Stimulated activated naive B cell treated with anti-CD40 and anti-IgM and Interleukin-4, amounts not matched to agents 10 μg/mL and 1 μg/mL and 100 μg/mL, for 72 hours (primary cell): ENCODE results near the gene ADA.

Experiments
- ATAC-seq, 2 donors: fragments of 150-1000 bp; cut with Tn5 transposase; replicated peaks; 2 replicates each; pipeline ENCODE4 v1.10.0; 2021; ENCODE audit warnings: moderate library complexity in 1 of 2
- DNase-seq: peaks from one replicate; pipeline ENCODE4 v3.0.0; 2021
- H3K27ac Mint-ChIP-seq: one replicate; pipeline ENCODE4 v1.8.0; 2022; ENCODE audit warnings: mild to moderate bottlenecking, mixed read lengths
- H3K27me3 Mint-ChIP-seq, 2 donors: one replicate each; pipeline ENCODE4 v1.8.0; 2022; ENCODE audit warnings: mixed read lengths in 2 of 2
- H3K36me3 Mint-ChIP-seq, 2 donors: one replicate each; pipeline ENCODE4 v1.8.0; 2022; ENCODE audit warnings: mixed read lengths in 2 of 2, mild to moderate bottlenecking in 1 of 2
- H3K4me1 Mint-ChIP-seq, 2 donors: one replicate each; pipeline ENCODE4 v1.8.0; 2022; ENCODE audit warnings: mixed read lengths in 2 of 2, mild to moderate bottlenecking in 1 of 2
- H3K4me3 Mint-ChIP-seq, 2 donors: one replicate each; pipeline ENCODE4 v1.8.0; 2022; ENCODE audit warnings: mild to moderate bottlenecking in 2 of 2, mixed read lengths in 2 of 2, moderate library complexity in 1 of 2
- H3K9me3 Mint-ChIP-seq, 2 donors: one replicate each; pipeline ENCODE4 v1.8.0; 2022; ENCODE audit warnings: mixed read lengths in 2 of 2, mild to moderate bottlenecking in 1 of 2

The ADA gene

DNA sequence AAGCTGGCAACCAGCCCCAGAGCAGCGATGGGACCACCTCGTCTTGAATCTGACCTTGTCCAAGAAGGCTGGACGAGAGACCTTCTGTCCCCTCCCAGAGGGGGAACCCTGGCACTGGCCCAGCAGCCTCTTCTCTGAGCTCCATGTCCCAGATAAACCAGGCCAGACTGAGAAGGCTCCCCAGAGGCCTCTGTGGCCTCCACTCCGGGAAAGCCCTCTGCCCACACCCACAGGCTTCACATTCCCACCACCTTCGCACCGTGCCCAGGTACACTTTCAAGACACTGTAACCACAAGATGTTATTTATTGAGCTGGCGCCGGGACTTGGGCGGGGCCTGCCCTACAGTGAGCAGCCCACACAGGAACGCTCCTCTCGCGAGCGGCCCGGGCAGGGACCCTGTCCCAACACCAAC lies 33.2 kb downstream of the ADA start:
- Mint-ChIP-seq H3K4me1 (peaks cover 49 to 67% of the 10 kb centered on the region in 2 donors), H3K4me3 (peak overlapping the region; percentile 5 to 13), H3K27ac (peak overlapping the region; percentile 92), H3K27me3 (no peaks in the 10 kb centered on the region), H3K9me3 (peaks cover 0 to 3% of the 10 kb centered on the region in 2 donors), H3K36me3 (peaks cover 77 to 91% of the 10 kb centered on the region in 2 donors)
- ATAC-seq (peak; percentile 20 to 22), DNase-seq (no peak)

DNA sequence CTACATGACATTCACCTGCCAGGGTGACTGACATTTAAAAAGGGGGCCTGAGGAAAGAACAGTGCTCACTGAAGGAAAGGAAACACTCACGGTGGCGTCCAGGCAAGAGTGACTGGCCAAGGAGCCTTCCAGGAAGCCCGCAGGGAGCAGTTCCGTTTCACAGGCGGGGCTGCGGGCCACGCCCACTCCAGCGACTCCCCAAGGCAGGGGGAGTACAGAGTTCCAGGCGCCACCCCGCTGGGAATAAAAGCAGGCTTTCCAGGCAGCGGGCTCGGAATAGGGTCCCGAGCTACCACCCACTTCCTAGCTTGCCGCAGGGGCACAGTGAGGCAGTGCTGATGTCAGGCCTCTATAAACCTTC lies 34.9 kb downstream of the ADA start:
- Mint-ChIP-seq H3K4me1 (peaks cover 51 to 72% of the 10 kb centered on the region in 2 donors), H3K27ac (peak overlapping the region; percentile 98)

DNA sequence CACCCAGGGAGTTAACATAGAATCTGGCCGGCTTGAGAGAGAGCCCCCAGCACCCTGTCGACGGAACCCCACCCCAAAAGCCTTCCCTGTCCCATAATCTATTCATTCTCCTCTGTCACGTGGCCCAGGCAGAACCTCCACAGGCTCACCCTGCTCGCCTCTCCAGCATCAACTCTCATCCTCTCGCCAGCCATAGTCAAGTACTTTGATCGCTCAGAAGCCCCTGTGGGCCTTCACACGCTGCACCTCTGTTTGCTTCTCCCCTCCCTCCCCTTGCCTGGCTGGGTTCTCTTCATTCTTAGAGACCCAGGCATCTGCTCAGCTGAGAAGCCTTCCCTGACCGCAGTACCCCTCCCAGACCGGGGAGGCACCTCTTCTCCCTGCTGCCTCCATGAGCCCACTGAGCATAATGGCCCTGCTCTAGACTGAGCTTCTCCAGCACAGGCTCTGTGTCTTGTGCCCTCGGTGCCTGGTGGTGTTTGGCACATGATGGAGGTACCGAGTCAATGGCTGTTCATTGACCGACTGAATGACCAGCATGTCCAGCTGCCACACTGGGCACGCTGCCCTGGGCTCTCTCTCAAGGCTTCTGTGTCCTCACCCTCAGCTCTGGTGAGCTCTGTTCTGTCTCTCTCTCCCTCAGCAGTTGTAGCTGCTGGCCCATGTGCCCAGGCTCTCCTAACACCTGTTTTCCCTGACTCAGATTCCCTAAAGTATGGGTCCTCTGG lies 35.5 kb downstream of the ADA start:
- Mint-ChIP-seq H3K4me1 (peaks cover 53 to 77% of the 10 kb centered on the region in 2 donors), H3K36me3 (peaks cover 66 to 73% of the 10 kb centered on the region in 2 donors), H3K27ac (peak overlapping the region; percentile 98), H3K27me3 (no peaks in the 10 kb centered on the region), H3K9me3 (no peaks in the 10 kb centered on the region), H3K4me3 (peak overlapping the region in 1 of 2 donors; percentile 10)
- no peak for ATAC-seq
- no peak for DNase-seq

More for the DNA sequence above, 34.9 kb downstream of the ADA start:
- H3K27me3 Mint-ChIP-seq = no peaks in the 10 kb centered on the region
- H3K4me3 Mint-ChIP-seq = no peak overlapping the region
- peaks cover 64 to 75% of the 10 kb centered on the region in 2 donors for H3K36me3 Mint-ChIP-seq
- H3K9me3 Mint-ChIP-seq = no peaks in the 10 kb centered on the region
- ATAC-seq (no peak), DNase-seq (no peak)

DNA sequence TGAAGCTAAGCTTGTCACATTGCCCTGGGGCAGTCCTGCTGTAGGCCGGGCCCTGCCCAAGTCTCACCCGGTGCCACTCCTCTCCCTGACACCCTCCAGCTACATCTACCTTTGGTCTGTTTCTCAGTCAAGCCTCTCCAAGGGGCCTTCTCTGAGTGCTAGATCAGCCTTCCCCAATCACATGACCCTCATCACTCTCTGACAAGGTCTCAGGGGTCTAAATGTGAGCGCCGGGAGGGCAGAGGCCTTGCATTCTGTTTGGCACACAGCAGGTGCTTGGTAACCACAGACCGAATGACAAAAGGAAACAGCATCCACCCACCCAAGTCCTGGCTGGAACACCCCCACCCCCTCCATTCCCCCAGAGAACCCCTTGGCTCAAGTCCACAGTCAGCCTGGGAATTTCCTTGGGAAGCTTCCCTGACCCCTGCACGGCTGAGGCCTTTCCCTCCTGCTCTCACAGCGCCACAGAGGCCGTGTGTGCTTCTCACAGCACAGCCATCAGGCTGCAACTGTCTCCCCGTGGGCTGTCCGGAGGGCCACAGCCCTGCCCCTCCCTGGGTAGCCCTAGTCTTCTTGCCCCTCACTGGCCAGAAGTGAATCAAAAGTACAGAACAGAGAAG lies 36.2 kb downstream of the ADA start:
- Mint-ChIP-seq H3K4me3 (peak overlapping the region; percentile 57 to 78), H3K4me1 (peaks cover 54 to 81% of the 10 kb centered on the region in 2 donors), H3K36me3 (peaks cover 64 to 69% of the 10 kb centered on the region in 2 donors), H3K27ac (peak overlapping the region; percentile 98), H3K27me3 (no peaks in the 10 kb centered on the region), H3K9me3 (no peaks in the 10 kb centered on the region)
- DNase-seq (peak; percentile 35), ATAC-seq (peak; percentile 72 to 78)

DNA sequence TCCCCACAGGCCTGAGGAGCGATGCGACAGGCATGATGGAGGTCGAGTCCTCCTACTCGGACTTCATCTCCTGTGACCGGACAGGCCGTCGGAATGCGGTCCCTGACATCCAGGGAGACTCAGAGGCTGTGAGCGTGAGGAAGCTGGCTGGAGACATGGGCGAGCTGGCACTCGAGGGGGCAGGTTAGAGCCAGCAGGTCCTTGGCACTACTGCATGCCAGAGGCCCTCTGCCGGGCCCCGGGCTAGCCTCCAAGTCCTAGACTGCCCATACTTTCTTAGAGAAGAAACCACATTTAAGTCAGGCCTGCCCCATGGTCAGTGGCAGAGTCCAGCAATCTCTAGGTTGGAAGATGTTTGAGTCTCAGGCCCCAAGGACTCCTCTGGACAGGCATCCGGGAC lies 37.0 kb downstream of the ADA start:
- Mint-ChIP-seq H3K36me3 (peaks cover 56 to 61% of the 10 kb centered on the region in 2 donors), H3K4me1 (peaks cover 56 to 81% of the 10 kb centered on the region in 2 donors), H3K27me3 (no peaks in the 10 kb centered on the region), H3K4me3 (no peak overlapping the region), H3K27ac (peak overlapping the region; percentile 98), H3K9me3 (no peaks in the 10 kb centered on the region)
- ATAC-seq (no peak), DNase-seq (no peak)

DNA sequence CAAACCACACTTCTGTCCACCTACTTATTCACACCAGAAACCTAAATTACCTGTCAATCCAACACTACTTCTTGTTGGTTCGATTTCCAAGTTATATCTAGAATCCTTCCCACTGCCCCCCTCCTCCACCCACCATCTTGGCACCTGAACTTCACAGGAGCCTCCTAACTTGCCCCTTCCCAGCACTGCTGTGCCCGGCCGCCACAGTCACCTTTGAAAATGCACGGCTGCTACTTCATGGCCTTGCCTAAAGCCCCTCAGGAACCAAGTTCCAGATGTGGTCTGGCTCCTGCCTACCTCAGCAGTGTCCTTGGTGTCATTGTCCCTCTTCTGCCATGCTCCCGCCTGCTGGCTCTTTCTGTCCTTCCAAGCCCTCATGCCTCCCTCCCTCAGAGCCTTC lies 37.9 kb downstream of the ADA start:
- Mint-ChIP-seq H3K9me3 (no peaks in the 10 kb centered on the region), H3K27me3 (no peaks in the 10 kb centered on the region), H3K36me3 (peaks cover 52 to 56% of the 10 kb centered on the region in 2 donors), H3K4me3 (no peak overlapping the region), H3K4me1 (peaks cover 57 to 85% of the 10 kb centered on the region in 2 donors), H3K27ac (peak overlapping the region; percentile 98)
- DNase-seq (no peak), ATAC-seq (no peak)

DNA sequence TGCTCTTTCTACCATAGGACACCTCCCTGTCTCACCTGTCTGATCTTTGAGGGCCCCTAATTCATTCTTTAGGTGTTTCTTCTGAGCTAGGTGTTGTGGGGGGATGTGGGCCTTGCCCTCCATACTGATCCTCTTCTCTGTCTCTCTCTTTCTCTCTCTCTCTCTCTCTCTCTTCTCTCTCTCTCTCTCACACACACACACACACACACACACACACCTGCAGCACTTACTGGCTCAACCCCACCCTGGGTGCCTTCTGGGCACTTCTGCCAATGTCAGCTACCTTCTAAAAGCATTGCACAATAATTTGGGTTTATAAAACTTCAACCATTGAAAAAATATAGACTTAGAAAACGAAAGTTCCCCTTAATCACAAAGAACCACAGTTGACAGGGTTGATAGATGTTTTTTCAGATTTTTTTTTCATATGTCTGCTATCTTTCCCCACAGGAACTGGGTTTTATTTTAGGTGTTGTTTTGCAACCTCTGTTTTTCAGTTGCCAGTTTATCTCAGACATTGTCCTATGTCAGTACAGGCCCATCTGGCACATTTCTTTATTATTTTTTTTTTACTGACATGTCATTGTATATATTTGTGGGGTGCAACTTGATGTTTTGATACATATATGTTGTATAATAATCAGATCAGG lies 41.1 kb downstream of the ADA start:
- H3K27me3 Mint-ChIP-seq = no peaks in the 10 kb centered on the region
- no peaks in the 10 kb centered on the region for H3K9me3 Mint-ChIP-seq
- no peak for DNase-seq
- peak overlapping the region; percentile 53 to 77 for H3K4me3 Mint-ChIP-seq
- peak in 1 of 2 donors; percentile 34 for ATAC-seq
- peaks cover 34 to 70% of the 10 kb centered on the region in 2 donors for H3K4me1 Mint-ChIP-seq
- peaks cover 47 to 48% of the 10 kb centered on the region in 2 donors for H3K36me3 Mint-ChIP-seq
- peak overlapping the region; percentile 86 for H3K27ac Mint-ChIP-seq

DNA sequence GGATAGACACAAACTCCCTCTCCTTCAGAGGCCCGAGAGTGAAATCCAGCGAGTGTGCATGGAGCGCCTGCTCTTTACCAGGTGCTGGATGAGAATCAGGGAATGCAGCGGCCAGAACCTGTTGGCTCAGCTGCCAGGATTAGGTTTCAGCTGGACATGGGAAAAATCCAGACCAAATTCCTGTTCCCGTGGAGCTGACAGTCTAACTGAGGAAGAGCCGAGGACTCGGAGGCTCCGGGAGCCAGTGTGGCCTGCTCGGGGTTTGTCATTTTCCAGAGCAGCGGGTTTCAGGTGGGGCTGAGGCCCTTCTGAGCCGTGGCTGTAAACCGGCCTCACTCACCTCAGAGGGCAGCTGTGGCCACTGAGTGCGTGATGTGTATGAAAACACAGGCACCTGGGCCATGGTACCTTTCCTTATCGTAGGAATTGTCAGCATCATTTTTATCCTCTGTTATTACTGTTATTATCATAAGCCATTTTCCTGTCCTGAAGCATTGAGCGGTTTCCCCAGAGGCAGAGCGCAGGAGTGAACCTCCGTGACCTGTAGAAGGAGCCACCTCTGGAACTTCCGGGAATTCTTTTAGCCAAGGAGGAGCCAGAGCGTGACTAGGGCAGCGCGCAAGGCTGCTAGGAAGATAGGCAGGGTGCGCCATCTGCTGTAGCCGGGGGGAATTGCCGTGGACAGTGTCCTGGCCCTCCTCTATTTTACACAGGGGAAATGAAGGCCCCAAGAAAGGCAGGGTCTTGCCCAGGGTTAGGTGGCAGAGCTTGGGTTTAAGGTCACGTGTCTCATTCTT lies 41.8 kb downstream of the ADA start:
- Mint-ChIP-seq H3K27ac (peak overlapping the region; percentile 86), H3K36me3 (peaks cover 41 to 46% of the 10 kb centered on the region in 2 donors), H3K27me3 (no peaks in the 10 kb centered on the region), H3K4me1 (peaks cover 29 to 63% of the 10 kb centered on the region in 2 donors), H3K9me3 (no peaks in the 10 kb centered on the region), H3K4me3 (peak overlapping the region; percentile 77 to 78)
- DNase-seq = peak; percentile 57
- peak; percentile 93 for ATAC-seq

DNA sequence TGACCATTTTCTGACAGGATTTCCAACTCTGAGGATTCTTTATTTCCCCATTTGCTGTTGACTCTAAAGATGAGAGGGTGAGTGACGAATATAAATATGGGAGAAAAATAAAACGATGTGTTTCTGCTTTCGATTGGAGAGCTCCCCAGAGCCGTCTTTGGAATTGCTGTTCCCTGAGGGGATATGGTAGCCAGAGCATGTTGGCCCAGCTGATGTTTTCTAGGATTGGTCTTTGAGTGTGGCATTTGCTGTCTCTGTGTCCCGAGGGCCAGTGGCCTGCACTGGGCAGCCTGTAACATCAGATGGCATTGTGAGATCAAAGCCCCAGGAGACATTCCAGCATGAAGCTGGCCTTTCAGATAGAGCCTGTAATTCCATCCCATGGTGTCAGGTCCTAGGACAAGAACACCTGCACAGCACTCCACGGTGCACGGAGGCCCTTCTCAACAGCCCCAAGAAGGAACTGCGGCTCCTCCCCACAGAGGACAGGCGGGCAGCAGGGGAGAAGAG lies 42.4 kb downstream of the ADA start:
- peak overlapping the region; percentile 76 for H3K27ac Mint-ChIP-seq
- no peak for ATAC-seq
- peaks cover 36 to 39% of the 10 kb centered on the region in 2 donors for H3K36me3 Mint-ChIP-seq
- no peak for DNase-seq
- no peaks in the 10 kb centered on the region for H3K27me3 Mint-ChIP-seq
- peaks cover 24 to 57% of the 10 kb centered on the region in 2 donors for H3K4me1 Mint-ChIP-seq
- H3K9me3 Mint-ChIP-seq = no peaks in the 10 kb centered on the region
- peak overlapping the region in 1 of 2 donors; percentile 39 for H3K4me3 Mint-ChIP-seq

DNA sequence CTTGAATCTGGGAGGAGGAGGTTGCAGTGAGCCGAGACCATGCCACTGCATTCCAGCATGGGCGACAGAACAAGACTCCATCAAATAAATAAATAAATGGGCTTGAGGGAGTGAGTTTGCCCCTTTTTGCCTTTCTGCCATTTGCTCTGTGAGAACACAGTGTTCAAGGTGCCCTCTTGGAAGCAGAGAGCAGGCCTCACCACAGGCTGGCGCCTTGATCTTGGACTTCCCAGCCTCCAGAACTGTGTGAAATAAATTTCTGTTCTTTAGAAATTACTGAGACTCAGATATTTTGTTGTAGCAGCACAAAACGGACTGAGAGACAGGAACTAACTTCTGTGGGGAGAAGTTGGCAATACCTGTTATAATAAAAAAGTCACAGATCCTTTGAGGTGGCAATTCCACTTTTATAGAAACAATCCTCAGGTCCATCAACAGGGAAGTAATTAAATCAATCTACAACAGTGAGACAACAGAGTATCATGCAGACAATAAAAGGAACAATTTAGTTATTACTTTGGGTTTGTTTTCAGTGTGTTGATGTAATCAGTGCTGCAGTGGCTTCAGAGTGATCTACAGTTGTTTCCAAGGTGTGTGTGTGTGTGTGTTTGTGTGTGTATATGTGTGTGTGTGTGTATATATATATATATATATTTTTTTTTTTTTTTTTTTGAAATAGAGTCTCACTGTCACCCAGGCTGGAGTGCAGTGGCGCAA lies 44.6 kb downstream of the ADA start:
- DNase-seq = no peak
- no peak for ATAC-seq
- peaks cover 27 to 28% of the 10 kb centered on the region in 2 donors for H3K36me3 Mint-ChIP-seq
- no peak overlapping the region for H3K4me3 Mint-ChIP-seq
- no peaks in the 10 kb centered on the region for H3K9me3 Mint-ChIP-seq
- peaks cover 20 to 45% of the 10 kb centered on the region in 2 donors for H3K4me1 Mint-ChIP-seq
- H3K27me3 Mint-ChIP-seq = no peaks in the 10 kb centered on the region
- peak overlapping the region; percentile 60 for H3K27ac Mint-ChIP-seq

DNA sequence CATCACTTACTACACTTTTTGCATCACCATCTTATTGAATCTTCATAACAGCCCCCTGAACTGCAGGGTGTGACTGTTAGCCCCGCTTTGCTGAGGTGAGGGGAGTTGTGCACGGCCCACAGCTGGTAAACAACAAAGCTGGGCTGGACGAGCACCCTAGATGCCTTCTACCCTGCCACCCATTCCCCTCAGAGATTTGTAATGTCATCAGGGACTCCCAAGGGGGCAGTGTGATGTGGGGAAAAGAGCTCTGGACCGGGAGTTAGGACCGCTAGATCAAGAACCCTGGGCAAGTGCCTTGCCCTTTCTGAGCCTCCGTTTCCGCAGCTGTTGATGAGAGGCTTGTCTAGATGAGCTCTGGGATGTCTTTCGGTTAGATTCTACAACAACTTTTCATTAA lies 48.2 kb downstream of the ADA start:
- ATAC-seq = no peak
- Mint-ChIP-seq H3K9me3 (no peaks in the 10 kb centered on the region), H3K4me3 (no peak overlapping the region), H3K36me3 (peaks cover 39 to 42% of the 10 kb centered on the region in 2 donors), H3K4me1 (peaks cover 16 to 31% of the 10 kb centered on the region in 2 donors), H3K27me3 (no peaks in the 10 kb centered on the region), H3K27ac (no peak overlapping the region)
- no peak for DNase-seq

DNA sequence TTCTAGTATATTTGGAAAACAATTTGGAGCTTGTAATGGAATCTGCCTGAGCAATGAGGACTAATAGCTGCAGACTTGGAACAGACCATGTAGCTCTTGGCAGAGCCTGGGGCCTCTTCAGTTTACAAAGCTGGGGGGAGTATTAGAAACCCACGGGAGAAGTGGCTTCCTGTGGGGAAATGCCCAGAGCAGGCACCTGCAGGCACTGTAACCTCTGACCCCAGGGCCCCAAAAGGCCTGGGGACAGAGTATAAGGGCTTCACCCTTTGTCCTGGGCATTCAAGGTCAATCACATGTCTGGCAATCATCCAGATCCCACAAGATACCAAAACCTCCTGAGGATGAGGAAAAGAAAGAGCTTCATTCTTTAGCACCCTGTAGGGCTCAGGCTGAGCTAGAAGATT lies 49.7 kb downstream of the ADA start:
- Mint-ChIP-seq H3K27ac (no peak overlapping the region), H3K27me3 (no peaks in the 10 kb centered on the region), H3K4me3 (peak overlapping the region; percentile 74 to 75), H3K36me3 (peaks cover 34 to 45% of the 10 kb centered on the region in 2 donors), H3K4me1 (peaks cover 10 to 45% of the 10 kb centered on the region in 2 donors), H3K9me3 (no peaks in the 10 kb centered on the region)
- DNase-seq = no peak
- no peak for ATAC-seq

DNA sequence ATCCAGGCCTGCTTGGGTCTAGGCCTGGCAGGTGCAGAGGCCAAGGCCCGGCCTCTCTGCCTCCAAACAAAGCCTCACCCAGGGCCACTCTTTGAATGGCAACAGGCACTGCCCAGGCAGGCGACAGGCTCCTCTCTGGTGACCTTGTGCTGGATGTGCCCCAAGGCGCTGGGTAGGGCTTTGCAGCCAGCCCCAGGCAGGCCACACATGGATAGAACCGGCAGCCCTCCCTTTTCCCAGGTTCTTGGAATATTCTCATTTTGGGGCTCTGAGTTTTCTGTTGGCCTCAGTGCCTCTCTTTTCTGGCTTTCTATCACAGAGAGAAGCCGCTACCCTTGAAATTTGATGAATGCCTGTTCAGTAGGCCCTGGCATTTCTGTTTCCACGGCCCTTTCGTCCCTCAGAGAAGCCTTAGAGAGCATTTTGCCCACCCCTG lies 50.2 kb downstream of the ADA start:
- H3K9me3 Mint-ChIP-seq = no peaks in the 10 kb centered on the region
- peaks cover 30 to 42% of the 10 kb centered on the region in 2 donors for H3K36me3 Mint-ChIP-seq
- H3K4me3 Mint-ChIP-seq = peak overlapping the region; percentile 74 to 75
- peaks cover 6 to 50% of the 10 kb centered on the region in 2 donors for H3K4me1 Mint-ChIP-seq
- no peak for ATAC-seq
- H3K27ac Mint-ChIP-seq = no peak overlapping the region
- no peaks in the 10 kb centered on the region for H3K27me3 Mint-ChIP-seq
- DNase-seq = no peak
